Activated CD8-positive, alpha-beta T cell treated with anti-CD3 and anti-CD28 coated beads for 36 hours (primary cell): Measurements from ENCODE around the gene WDR64. TPM values are rescaled to one million over a fixed set of nuclear protein-coding genes. Genes with fewer than 3 reads are reported as not detected.
A peak's percentile ranks its signal among the peaks of the same experiment; 100 is the strongest.

ENCODE experiments used
- ATAC-seq: fragments of 200-7000 bp; cut with Tn5 transposase; one replicate; pipeline ENCODE4 v1.10.0; 2021; ENCODE audit warnings: mild to moderate bottlenecking, moderate library complexity
- CTCF ChIA-PET: fragments of 350-600 bp; sonication (Branson Sonifier 250); formaldehyde crosslinking; loops from one replicate; lab custom pipeline; 2021; ENCODE audit warnings: antibody characterized with exemption; lab: Charles Lee
- POLR2A ChIA-PET: fragments of 350-600 bp; sonication (Branson Sonifier 250); formaldehyde crosslinking; loops from one replicate; lab custom pipeline; 2021; ENCODE audit warnings: antibody characterized with exemption; lab: Charles Lee
- DNase-seq: peaks from one replicate; pipeline ENCODE4 v3.0.0-alpha.2; 2020
- H3K27ac Mint-ChIP-seq: one replicate; pipeline ENCODE4 v1.8.0; 2021; ENCODE audit warnings: mild to moderate bottlenecking, mixed read lengths
- H3K27me3 Mint-ChIP-seq: one replicate; pipeline ENCODE4 v1.8.0; 2021; ENCODE audit warnings: mixed read lengths
- H3K36me3 Mint-ChIP-seq: one replicate; pipeline ENCODE4 v1.8.0; 2021; ENCODE audit warnings: low read depth, mixed read lengths
- H3K4me1 Mint-ChIP-seq: one replicate; pipeline ENCODE4 v1.8.0; 2021; ENCODE audit warnings: low read depth, mixed read lengths
- H3K4me3 Mint-ChIP-seq: one replicate; pipeline ENCODE4 v1.8.0; 2021; ENCODE audit warnings: mild to moderate bottlenecking, moderate library complexity, mixed read lengths
- H3K9me3 Mint-ChIP-seq: one replicate; pipeline ENCODE4 v1.8.0; 2021; ENCODE audit warnings: mixed read lengths
- intact Hi-C: fragments of 100-400 bp; cut with micrococcal nuclease; formaldehyde crosslinking; loops from one replicate; pipeline ENCODE4 v1.10.0; 2022
- total RNA-seq, 2 experiments: library from RNA; stranded (reverse); gene quantifications; one replicate each; pipeline ENCODE4 v1.2.3, GENCODE V29; 2021
- TF ChIP-seq, protein P1 (sequence below): fragments of 200-600 bp; IDR thresholded peaks from one replicate; pipeline ENCODE4 v1.8.0; 2022; ENCODE audit warnings: antibody characterized with exemption, mild to moderate bottlenecking

The WDR64 gene
- total RNA-seq, 2 experiments from 2014 or later = not detected

DNA sequence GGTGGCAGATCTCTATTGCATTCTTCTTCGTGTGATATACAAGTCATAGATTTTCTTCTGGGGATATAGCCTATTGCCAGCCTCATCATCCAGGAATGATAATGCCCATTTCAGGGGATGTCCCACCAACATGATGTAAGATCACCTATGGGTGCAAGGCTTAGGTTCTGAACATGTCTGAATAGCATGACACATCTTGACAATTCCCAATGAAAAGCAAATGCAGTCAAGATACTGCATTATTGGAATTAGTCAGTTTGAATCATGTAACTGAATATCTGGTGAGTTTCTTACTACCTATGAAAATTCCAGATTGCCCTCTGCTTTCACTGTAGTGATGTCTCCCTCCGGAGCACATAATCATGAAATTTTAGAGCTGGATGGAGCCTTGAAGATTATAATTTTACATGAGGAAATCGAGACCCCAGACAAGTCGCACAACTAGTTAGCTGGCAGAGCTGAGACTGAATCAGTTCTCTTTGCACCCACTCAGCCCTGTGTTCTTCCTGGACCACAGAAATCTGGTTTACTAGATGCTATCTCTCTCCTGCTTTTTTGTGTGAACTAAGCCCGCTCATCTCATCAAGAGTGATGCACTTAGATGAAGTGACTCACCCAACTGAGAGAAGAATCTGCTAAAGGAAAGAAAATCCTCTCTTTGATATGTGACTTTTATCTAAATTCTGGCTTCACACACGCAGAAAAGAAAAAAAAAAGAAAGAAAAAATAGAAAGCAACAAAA, 65.0 kb downstream of the WDR64 start:
- no peak overlapping the region for H3K4me3 Mint-ChIP-seq
- H3K27ac Mint-ChIP-seq = no peak overlapping the region
- no peaks in the 10 kb centered on the region for H3K36me3 Mint-ChIP-seq
- no peaks in the 10 kb centered on the region for H3K27me3 Mint-ChIP-seq
- CTCF ChIA-PET = no interaction called here
- H3K4me1 Mint-ChIP-seq = peaks cover 23% of the 10 kb centered on the region
- no peaks in the 10 kb centered on the region for H3K9me3 Mint-ChIP-seq
- intact Hi-C loops = loop anchor here (5.0 kb wide), 1 partner anchor 40 kb away; no protein-coding TSS in a partner anchor
- ATAC-seq (peak; percentile 95), DNase-seq (peak; percentile 58)
- TF ChIP-seq, protein P1, sequence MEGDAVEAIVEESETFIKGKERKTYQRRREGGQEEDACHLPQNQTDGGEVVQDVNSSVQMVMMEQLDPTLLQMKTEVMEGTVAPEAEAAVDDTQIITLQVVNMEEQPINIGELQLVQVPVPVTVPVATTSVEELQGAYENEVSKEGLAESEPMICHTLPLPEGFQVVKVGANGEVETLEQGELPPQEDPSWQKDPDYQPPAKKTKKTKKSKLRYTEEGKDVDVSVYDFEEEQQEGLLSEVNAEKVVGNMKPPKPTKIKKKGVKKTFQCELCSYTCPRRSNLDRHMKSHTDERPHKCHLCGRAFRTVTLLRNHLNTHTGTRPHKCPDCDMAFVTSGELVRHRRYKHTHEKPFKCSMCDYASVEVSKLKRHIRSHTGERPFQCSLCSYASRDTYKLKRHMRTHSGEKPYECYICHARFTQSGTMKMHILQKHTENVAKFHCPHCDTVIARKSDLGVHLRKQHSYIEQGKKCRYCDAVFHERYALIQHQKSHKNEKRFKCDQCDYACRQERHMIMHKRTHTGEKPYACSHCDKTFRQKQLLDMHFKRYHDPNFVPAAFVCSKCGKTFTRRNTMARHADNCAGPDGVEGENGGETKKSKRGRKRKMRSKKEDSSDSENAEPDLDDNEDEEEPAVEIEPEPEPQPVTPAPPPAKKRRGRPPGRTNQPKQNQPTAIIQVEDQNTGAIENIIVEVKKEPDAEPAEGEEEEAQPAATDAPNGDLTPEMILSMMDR = no peak
- POLR2A ChIA-PET = interaction anchor here (1.1 kb wide), 1 partner anchor 40 kb away, joined by 3 read pairs; no protein-coding TSS in a partner anchor

DNA sequence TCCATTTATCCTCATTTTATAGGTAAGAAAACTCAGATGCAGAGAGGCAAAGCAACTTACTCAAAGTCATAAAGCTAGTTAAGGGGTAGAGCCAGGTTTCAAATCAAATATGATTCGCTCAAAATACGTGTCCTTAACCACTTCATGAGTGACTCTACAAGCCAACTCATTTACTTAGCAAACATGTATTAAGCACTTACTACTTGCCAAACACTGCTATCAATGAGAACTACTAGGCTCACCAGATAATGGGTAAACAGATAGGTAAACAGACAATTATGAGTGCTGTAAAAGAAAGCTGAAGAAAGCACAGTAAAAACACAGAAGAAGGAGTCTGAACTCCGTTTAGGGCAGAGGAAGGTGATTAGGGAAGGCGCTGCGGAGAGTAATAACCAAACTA, 65.9 kb downstream of the WDR64 start:
- Mint-ChIP-seq H3K27ac (no peak overlapping the region), H3K36me3 (no peaks in the 10 kb centered on the region)
- intact Hi-C loops = loop anchor here (5.0 kb wide), 1 partner anchor 41 kb away; no protein-coding TSS in a partner anchor

DNA sequence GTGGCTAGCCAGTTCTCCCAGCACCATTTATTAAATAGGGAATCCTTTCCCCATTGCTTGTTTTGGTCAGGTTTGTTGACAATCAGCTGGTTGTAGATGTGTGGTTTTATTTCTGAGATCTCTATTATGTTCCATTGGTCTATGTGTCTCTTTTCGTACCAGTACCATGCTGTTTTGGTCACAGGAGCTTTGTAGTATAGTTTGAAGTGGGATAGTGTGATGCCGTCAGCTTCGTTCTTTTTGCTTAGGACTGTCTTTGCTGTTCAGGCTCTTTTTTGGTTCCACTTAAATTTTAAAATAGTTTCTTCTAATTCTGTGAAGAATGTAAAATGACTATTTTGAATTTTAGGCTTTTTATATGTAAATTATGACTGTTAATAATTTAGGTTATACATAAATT, 68.9 kb downstream of the WDR64 start:
- no peak for ATAC-seq
- no peaks in the 10 kb centered on the region for H3K27me3 Mint-ChIP-seq

More for the DNA sequence above, 65.9 kb downstream of the WDR64 start:
- H3K9me3 Mint-ChIP-seq = no peaks in the 10 kb centered on the region
- no peak overlapping the region for H3K4me3 Mint-ChIP-seq
- no peaks in the 10 kb centered on the region for H3K27me3 Mint-ChIP-seq
- no peak for ATAC-seq
- DNase-seq = no peak
- TF ChIP-seq, protein P1 = no peak
- POLR2A ChIA-PET = no interaction called here
- H3K4me1 Mint-ChIP-seq = peaks cover 23% of the 10 kb centered on the region
- CTCF ChIA-PET = interaction anchor here (1.6 kb wide), 1 partner anchor 17 kb away, joined by 4 read pairs; no protein-coding TSS in a partner anchor

DNA sequence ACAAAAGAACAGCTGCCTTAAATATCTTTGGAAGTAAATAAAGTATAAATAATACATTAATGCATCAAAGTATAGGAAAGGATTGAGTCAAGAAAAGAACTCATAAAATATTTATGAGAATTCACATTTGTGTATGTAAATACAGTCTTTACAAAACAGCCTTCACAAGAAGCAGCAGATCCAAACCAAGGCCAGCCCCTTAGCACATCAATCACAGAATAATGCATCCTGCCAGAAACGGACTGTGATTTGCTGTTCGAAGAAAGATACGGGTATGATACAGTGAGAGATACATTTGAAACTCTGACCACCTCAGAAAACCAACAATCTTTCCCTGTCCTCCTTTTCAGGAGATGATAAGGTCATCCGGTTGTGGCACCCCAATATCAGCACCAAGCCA, 70.9 kb downstream of the WDR64 start:
- ATAC-seq = no peak
- Mint-ChIP-seq H3K4me3 (no peak overlapping the region), H3K27ac (no peak overlapping the region), H3K9me3 (no peaks in the 10 kb centered on the region), H3K36me3 (no peaks in the 10 kb centered on the region), H3K4me1 (peaks cover 6% of the 10 kb centered on the region), H3K27me3 (no peaks in the 10 kb centered on the region)
- TF ChIP-seq, protein P1 = no peak
- POLR2A ChIA-PET = no interaction called here
- intact Hi-C loops = no loop called here
- CTCF ChIA-PET = no interaction called here
- no peak for DNase-seq

More for the DNA sequence above, 68.9 kb downstream of the WDR64 start:
- POLR2A ChIA-PET = no interaction called here
- H3K9me3 Mint-ChIP-seq = no peaks in the 10 kb centered on the region
- DNase-seq = no peak
- CTCF ChIA-PET = interaction anchor here (1.2 kb wide), 1 partner anchor 9 kb away, joined by 3 read pairs; no protein-coding TSS in a partner anchor
- H3K4me3 Mint-ChIP-seq = no peak overlapping the region
- intact Hi-C loops = no loop called here
- no peak overlapping the region for H3K27ac Mint-ChIP-seq
- H3K36me3 Mint-ChIP-seq = no peaks in the 10 kb centered on the region
- H3K4me1 Mint-ChIP-seq = peaks cover 23% of the 10 kb centered on the region
- TF ChIP-seq, protein P1 = no peak

DNA sequence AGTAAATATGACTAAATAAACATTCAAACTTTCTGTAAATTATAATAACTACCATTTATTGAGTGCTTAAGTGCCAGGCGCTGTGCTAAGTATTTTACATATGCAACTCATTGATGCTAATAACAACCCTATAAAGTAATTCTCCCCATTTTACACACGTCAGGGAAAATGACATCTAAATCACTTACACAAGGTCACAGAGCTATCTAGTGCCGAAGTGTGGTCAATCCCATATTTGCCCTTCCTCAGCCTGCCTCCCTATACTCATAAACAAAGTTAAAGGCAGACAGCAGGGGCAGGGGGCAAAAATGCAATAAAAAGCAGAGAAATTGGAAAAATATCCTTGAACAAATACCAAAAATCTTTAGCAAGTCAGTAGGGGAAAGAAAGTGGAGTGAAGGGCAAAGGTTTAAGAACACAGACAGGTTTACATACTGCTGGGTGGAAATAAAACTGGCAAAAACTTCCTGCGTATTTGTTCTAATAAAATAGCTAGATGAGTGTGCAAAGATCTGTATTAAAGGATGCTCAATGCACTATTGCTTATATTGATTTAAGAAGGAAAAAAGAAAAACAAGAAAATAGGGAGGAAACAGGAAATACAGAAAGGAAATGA, 72.8 kb downstream of the WDR64 start:
- POLR2A ChIA-PET = no interaction called here
- no peaks in the 10 kb centered on the region for H3K27me3 Mint-ChIP-seq
- ATAC-seq = no peak
- TF ChIP-seq, protein P1 = no peak
- CTCF ChIA-PET = no interaction called here
- DNase-seq = no peak
- intact Hi-C loops = no loop called here
- H3K9me3 Mint-ChIP-seq = no peaks in the 10 kb centered on the region
- H3K36me3 Mint-ChIP-seq = no peaks in the 10 kb centered on the region
- H3K4me1 Mint-ChIP-seq = no peaks in the 10 kb centered on the region
- no peak overlapping the region for H3K4me3 Mint-ChIP-seq
- H3K27ac Mint-ChIP-seq = no peak overlapping the region
